Measurements from ENCODE around the gene MIOS. TPM values are rescaled to one million over a fixed set of nuclear protein-coding genes. Genes with fewer than 3 reads are reported as not detected.

The MIOS gene
- total RNA-seq, 4 donors from 2014 or later: 37.2 to 48.7 (median 42.6) TPM

DNA sequence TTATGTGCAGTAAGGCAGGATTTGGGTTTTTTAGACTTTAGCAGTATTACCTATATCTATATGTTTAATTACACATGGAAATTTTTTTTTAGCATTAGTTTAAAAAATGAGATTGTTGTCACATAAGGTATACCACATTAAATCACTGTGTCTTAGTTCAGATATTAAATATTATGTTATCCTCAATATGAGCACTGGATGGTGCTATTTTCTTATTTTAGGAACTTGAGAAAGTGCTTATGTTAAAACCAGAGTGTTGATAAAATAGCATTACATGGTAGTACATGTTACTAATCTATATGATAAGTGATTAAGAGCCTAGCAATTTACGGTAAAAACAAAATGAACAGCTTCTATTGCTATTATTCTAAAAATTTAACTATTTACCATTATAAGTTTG is 28.8 kb downstream of the MIOS start:
- WGBS, 2 donors: 89 to 90% methylated on average over 1 of the region's 1 CpG
- Histone ChIP-seq H3K27me3 (no peaks in the 10 kb centered on the region), H3K4me1 (no peaks in the 10 kb centered on the region), H3K27ac (no peak overlapping the region), H3K4me3 (replicated peaks in 1 of 3) (no peak overlapping the region), H3K9me3 (no peaks in the 10 kb centered on the region), H3K36me3 (no peaks in the 10 kb centered on the region)
- intact Hi-C loops (cut with DNase I): loop anchor here (5.0 kb wide), 1 partner anchor 607 kb away; no protein-coding TSS in a partner anchor
- no peak for TF ChIP-seq POLR2A (IDR thresholded peaks at IDR 0.05)
- TF ChIP-seq, protein P1, sequence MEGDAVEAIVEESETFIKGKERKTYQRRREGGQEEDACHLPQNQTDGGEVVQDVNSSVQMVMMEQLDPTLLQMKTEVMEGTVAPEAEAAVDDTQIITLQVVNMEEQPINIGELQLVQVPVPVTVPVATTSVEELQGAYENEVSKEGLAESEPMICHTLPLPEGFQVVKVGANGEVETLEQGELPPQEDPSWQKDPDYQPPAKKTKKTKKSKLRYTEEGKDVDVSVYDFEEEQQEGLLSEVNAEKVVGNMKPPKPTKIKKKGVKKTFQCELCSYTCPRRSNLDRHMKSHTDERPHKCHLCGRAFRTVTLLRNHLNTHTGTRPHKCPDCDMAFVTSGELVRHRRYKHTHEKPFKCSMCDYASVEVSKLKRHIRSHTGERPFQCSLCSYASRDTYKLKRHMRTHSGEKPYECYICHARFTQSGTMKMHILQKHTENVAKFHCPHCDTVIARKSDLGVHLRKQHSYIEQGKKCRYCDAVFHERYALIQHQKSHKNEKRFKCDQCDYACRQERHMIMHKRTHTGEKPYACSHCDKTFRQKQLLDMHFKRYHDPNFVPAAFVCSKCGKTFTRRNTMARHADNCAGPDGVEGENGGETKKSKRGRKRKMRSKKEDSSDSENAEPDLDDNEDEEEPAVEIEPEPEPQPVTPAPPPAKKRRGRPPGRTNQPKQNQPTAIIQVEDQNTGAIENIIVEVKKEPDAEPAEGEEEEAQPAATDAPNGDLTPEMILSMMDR (IDR thresholded peaks at IDR 0.05): peak in 4 of 6 experiments; percentile 28 to 84 (median 59)
- DNase-seq: no peak

DNA sequence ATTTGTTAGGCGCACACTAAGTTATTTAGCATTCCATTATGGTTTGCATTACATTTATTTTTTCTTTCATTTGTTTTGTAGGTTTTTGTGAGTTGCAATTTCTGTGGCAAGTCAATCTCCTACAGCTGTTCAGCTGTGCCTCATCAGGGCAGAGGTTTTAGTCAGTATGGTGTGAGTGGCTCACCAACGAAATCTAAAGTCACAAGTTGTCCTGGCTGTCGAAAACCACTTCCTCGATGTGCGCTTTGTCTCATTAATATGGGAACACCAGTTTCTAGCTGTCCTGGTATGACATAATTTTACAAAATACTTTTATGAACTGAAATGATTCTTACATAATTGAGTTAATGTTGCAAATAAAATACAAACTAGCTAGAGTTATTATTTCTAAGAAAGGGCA is 29.5 kb downstream of the MIOS start:
- no peaks in the 10 kb centered on the region for H3K4me1 ChIP-seq
- H3K27ac ChIP-seq: no peak overlapping the region
- no peaks in the 10 kb centered on the region for H3K27me3 ChIP-seq
- TF ChIP-seq POLR2A (IDR thresholded peaks at IDR 0.05): no peak
- TF ChIP-seq, protein P1 (IDR thresholded peaks at IDR 0.05): no peak
- H3K9me3 ChIP-seq: no peaks in the 10 kb centered on the region
- no peaks in the 10 kb centered on the region for H3K36me3 ChIP-seq
- no peak for DNase-seq
- intact Hi-C loops (cut with DNase I): loop anchor here (5.0 kb wide), 1 partner anchor 606 kb away; no protein-coding TSS in a partner anchor
- 93 to 94% methylated on average over 5 of the region's 5 CpGs for WGBS, 2 donors
- no peak overlapping the region for H3K4me3 ChIP-seq (replicated peaks in 1 of 3)

DNA sequence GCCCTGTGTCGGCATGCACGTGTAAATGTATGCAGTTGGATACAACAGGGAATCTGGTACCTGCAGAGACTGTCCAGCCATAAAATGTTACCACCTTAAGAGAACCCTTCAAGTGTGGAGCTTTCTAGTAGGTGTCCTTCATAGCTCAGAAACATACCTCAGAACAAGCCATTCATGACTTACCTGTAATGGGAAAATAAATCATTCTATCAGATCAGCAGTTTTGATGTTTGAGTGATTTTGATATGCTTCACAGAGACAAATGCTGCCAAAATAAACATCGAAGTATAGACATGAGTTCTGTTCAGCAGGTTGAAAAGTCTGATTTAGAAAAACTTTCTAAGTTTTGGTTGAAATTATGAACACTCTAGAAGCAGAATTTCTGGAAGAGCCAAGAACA is 40.3 kb downstream of the MIOS start:
- Histone ChIP-seq H3K4me1 (peaks cover 0 to 10% of the 10 kb centered on the region in 2 donors), H3K27me3 (no peaks in the 10 kb centered on the region), H3K9me3 (no peaks in the 10 kb centered on the region), H3K27ac (peak overlapping the region; percentile 69 to 91 (median 73)), H3K4me3 (replicated peaks in 1 of 3) (no peak overlapping the region), H3K36me3 (no peaks in the 10 kb centered on the region)
- 24 to 31% methylated on average over 3 of the region's 3 CpGs for WGBS, 2 donors
- DNase-seq: peak in 1 of 2 donors; percentile 1
- TF ChIP-seq, protein P1 (IDR thresholded peaks at IDR 0.05): no peak
- TF ChIP-seq POLR2A (IDR thresholded peaks at IDR 0.05): no peak
- intact Hi-C loops (cut with DNase I): no loop called here

DNA sequence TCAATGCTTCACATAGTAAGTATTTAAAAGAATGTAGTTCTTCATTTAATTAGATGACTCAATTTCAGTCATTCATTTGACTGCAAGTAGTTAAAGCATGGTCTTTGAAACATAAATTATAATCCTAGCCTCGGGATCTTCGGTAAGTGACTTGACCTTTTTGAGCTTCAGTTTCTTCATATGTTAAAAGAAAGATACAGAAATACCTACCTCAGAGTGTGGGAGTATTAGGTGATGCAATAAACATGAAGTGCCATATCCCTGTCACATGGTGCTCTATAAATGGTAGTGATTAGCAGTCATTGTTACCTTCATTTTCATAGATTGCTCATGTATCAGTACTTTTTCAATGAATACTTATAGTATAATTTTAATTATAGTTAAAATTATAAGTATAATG is 42.6 kb downstream of the MIOS start:
- WGBS, 2 donors: 90 to 98% methylated on average over 2 of the region's 2 CpGs

DNA sequence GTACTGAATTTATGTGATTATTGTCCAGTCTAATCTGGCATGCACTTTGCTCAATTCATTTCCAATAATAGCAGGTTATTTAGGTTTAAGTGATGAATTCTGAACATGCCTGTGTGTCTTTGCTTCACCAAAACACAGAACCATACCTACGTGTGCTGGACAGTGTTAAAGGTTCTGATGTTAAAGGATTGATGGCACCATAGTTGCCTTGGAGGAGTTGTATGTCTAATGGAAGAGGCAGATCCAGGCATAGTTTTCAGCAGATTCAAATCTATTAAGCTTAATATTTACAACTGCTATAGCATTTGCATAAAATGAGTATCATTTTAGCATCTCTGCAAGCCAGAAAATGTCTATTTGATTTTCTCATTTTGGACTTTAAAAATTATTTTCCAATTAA is 45.8 kb downstream of the MIOS start:
- no peak overlapping the region for H3K27ac ChIP-seq
- intact Hi-C loops (cut with DNase I): no loop called here
- H3K27me3 ChIP-seq: no peaks in the 10 kb centered on the region
- WGBS, 2 donors: 92 to 100% methylated on average over 1 of the region's 1 CpG
- TF ChIP-seq POLR2A (IDR thresholded peaks at IDR 0.05): no peak
- TF ChIP-seq, protein P1 (IDR thresholded peaks at IDR 0.05): no peak
- peaks cover 0 to 4% of the 10 kb centered on the region in 2 donors for H3K4me1 ChIP-seq
- H3K36me3 ChIP-seq: no peaks in the 10 kb centered on the region
- H3K9me3 ChIP-seq: no peaks in the 10 kb centered on the region
- H3K4me3 ChIP-seq (replicated peaks in 1 of 3): no peak overlapping the region
- DNase-seq: no peak

More for the DNA sequence above, 42.6 kb downstream of the MIOS start:
- no peak overlapping the region for H3K4me3 ChIP-seq (replicated peaks in 1 of 3)
- intact Hi-C loops (cut with DNase I): no loop called here
- H3K27ac ChIP-seq: no peak overlapping the region
- no peaks in the 10 kb centered on the region for H3K9me3 ChIP-seq
- H3K4me1 ChIP-seq: peaks cover 0 to 10% of the 10 kb centered on the region in 2 donors
- no peak for DNase-seq
- no peaks in the 10 kb centered on the region for H3K27me3 ChIP-seq
- no peaks in the 10 kb centered on the region for H3K36me3 ChIP-seq
- TF ChIP-seq, protein P1 (IDR thresholded peaks at IDR 0.05): no peak
- no peak for TF ChIP-seq POLR2A (IDR thresholded peaks at IDR 0.05)

Data from thyroid gland (tissue), 4 donors.